Measurements from ENCODE around the gene ARHGAP5. TPM values are rescaled to one million over a fixed set of nuclear protein-coding genes. Genes with fewer than 3 reads are reported as not detected.

Gene ARHGAP5
- total and polyA plus RNA-seq, 4 donors: 12.3 to 220 (median 41.2) TPM

GRCh38 chr14:32142754-32143437 is 65.8 kb downstream of the ARHGAP5 start:
- 92 to 96% methylated on average over 7 of the region's 7 CpGs for WGBS, 2 donors
- ATAC-seq (ENCODE audit: insufficient read depth, low FRiP score): no peak
- peaks cover 0 to 4% (median 0%) of the 10 kb centered on the region in 5 donors for H3K4me1 ChIP-seq (ENCODE audit: control insufficient read depth in 5 of 5, insufficient read depth in 5 of 5, low read length in 5 of 5)
- DNase-seq: no peak
- H3K27ac ChIP-seq (ENCODE audit: low read depth in 1 of 2, low read length in 1 of 2): no peak overlapping the region
- H3K9ac ChIP-seq (ENCODE audit: insufficient read depth in 1 of 2, low read length in 2 of 2): no peak overlapping the region
- no peaks in the 10 kb centered on the region for H3K27me3 ChIP-seq (ENCODE audit: control insufficient read depth in 3 of 3, insufficient read depth in 3 of 3, low read length in 2 of 3)
- no peak overlapping the region for H3K4me3 ChIP-seq
- H3K9me3 ChIP-seq (ENCODE audit: control insufficient read depth in 4 of 4, insufficient read depth in 3 of 4, low read length in 3 of 4): peaks cover 0 to 4% (median 2%) of the 10 kb centered on the region in 4 donors
- TF ChIP-seq, protein P1, sequence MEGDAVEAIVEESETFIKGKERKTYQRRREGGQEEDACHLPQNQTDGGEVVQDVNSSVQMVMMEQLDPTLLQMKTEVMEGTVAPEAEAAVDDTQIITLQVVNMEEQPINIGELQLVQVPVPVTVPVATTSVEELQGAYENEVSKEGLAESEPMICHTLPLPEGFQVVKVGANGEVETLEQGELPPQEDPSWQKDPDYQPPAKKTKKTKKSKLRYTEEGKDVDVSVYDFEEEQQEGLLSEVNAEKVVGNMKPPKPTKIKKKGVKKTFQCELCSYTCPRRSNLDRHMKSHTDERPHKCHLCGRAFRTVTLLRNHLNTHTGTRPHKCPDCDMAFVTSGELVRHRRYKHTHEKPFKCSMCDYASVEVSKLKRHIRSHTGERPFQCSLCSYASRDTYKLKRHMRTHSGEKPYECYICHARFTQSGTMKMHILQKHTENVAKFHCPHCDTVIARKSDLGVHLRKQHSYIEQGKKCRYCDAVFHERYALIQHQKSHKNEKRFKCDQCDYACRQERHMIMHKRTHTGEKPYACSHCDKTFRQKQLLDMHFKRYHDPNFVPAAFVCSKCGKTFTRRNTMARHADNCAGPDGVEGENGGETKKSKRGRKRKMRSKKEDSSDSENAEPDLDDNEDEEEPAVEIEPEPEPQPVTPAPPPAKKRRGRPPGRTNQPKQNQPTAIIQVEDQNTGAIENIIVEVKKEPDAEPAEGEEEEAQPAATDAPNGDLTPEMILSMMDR (IDR thresholded peaks at IDR 0.05; ENCODE audit: control extremely low read depth, extremely low read depth): no peak
- peaks cover 3 to 18% (median 13%) of the 10 kb centered on the region in 4 donors for H3K36me3 ChIP-seq (ENCODE audit: control insufficient read depth in 4 of 4, insufficient read depth in 4 of 4, low read length in 4 of 4)

- ATAC-seq (ENCODE audit: insufficient read depth, low FRiP score) (no peak), DNase-seq (no peak)
- Histone ChIP-seq H3K4me1 (ENCODE audit: control insufficient read depth in 5 of 5, insufficient read depth in 5 of 5, low read length in 5 of 5) (peaks cover 0 to 4% (median 0%) of the 10 kb centered on the region in 5 donors), H3K4me3 (no peak overlapping the region), H3K9me3 (ENCODE audit: control insufficient read depth in 4 of 4, insufficient read depth in 3 of 4, low read length in 3 of 4) (no peaks in the 10 kb centered on the region), H3K27me3 (ENCODE audit: control insufficient read depth in 3 of 3, insufficient read depth in 3 of 3, low read length in 2 of 3) (no peaks in the 10 kb centered on the region), H3K9ac (ENCODE audit: insufficient read depth in 1 of 2, low read length in 2 of 2) (no peak overlapping the region), H3K36me3 (ENCODE audit: control insufficient read depth in 4 of 4, insufficient read depth in 4 of 4, low read length in 4 of 4) (peaks cover 6 to 26% (median 16%) of the 10 kb centered on the region in 4 donors), H3K27ac (ENCODE audit: low read depth in 1 of 2, low read length in 1 of 2) (peak overlapping the region in 1 of 2 donors; percentile 41)
- TF ChIP-seq, protein P1 (IDR thresholded peaks at IDR 0.05; ENCODE audit: control extremely low read depth, extremely low read depth): no peak
- WGBS, 2 donors: 65 to 81% methylated on average over 2 of the region's 2 CpGs
Observed at GRCh38 chr14:32150392-32150791, 73.3 kb downstream of the ARHGAP5 start.

DNA sequence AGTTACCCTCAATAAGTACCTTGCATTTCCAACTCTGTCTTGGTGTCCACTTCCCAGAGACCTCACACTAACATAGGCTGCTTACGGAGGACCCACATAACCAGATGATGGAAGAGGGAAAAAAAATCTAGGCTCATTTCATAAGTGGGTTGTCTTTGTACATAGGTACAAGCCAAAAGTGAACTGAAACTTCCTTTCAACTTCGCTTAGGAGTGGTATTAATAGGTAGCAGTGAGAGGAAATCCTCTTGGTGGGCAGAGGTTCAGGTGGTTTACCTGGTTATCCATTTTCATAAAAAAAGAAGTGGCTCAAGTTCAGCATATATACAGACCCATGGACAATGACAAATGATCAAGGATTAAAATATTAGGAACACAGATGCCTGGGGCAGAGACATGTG is 88.9 kb downstream of the ARHGAP5 start:
- H3K9me3 ChIP-seq (ENCODE audit: control insufficient read depth in 4 of 4, insufficient read depth in 3 of 4, low read length in 3 of 4): no peaks in the 10 kb centered on the region
- H3K36me3 ChIP-seq (ENCODE audit: control insufficient read depth in 4 of 4, insufficient read depth in 4 of 4, low read length in 4 of 4): no peaks in the 10 kb centered on the region
- TF ChIP-seq, protein P1 (IDR thresholded peaks at IDR 0.05; ENCODE audit: control extremely low read depth, extremely low read depth): no peak
- H3K4me1 ChIP-seq (ENCODE audit: control insufficient read depth in 5 of 5, insufficient read depth in 5 of 5, low read length in 5 of 5): no peaks in the 10 kb centered on the region
- no peak overlapping the region for H3K27ac ChIP-seq (ENCODE audit: low read depth in 1 of 2, low read length in 1 of 2)
- H3K9ac ChIP-seq (ENCODE audit: insufficient read depth in 1 of 2, low read length in 2 of 2): no peak overlapping the region
- no peaks in the 10 kb centered on the region for H3K27me3 ChIP-seq (ENCODE audit: control insufficient read depth in 3 of 3, insufficient read depth in 3 of 3, low read length in 2 of 3)
- 88 to 94% methylated on average over 2 of the region's 2 CpGs for WGBS, 2 donors
- ATAC-seq (ENCODE audit: insufficient read depth, low FRiP score) (no peak), DNase-seq (no peak)
- no peak overlapping the region for H3K4me3 ChIP-seq

Data from lung (tissue), 12 donors.